GM19193 (cell line): ENCODE measurements around the gene PELI1.

Experiments
- POLR2A ChIP-seq: IDR thresholded peaks from 4 replicates; pipeline ENCODE4 v1.6.1; 2011; ENCODE audit not compliant: insufficient read depth, insufficient read length; ENCODE audit errors: extremely low read depth

The PELI1 gene

DNA sequence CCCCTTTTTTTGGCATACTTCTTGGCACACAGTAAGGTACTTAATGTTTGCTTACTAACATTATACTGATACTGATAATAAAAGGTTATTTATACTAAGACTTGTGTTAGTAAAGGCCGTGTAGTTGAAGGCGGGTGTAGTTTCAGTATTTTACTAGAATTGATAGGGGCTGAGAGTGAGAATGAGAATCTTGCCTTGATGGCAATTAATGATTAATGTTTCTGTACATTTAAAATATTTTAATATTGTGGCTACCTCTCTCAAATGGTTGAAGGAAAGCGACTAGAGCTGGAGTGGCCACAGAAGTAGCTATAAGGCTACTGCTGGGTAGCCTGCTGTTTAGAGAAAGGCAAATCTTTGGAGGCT, 29.3 kb downstream of the PELI1 start:
- no peak for TF ChIP-seq POLR2A

DNA sequence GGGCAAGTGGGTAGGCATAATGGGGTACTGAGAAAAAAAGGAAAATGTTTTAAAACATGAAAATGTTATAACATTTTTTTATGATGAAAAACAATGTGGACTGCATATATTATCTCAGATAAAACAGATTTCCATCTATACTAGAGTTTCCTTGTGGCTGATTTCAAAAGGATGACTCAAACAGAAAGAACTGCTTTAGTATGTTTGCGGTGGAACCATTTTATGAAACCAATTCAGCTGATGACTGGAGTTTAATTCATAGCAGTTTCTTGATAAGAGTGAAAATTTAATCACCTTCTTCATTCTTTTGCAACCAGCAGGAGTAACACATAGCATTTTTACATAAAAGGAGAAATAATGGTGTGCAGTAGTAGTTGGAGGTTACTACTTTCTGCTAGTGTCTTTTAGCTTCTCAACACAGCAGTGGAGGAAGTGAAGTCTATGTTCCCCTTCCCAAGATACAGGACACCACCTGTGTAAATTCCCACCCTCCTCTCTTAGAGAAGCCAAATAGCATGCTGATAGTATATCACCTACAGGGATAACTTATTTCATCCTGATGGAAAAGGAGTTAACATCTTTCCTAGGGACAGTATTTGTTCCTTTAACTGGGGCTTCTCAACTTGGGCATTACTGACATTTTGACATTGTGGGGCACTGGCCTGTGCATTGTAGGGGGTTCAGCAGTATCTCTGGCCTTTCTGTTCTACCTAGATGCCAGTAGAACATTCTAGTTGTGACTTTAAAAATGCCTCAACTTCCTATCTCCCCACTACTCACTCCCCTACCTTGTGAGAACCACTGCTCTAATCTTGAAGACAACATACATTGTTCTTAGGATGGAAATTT, 29.9 kb downstream of the PELI1 start:
- TF ChIP-seq POLR2A, result no peak

GRCh38 chr2:64112016-64112415, 32.2 kb downstream of the PELI1 start:
- no peak for TF ChIP-seq POLR2A

GRCh38 chr2:64111426-64111825, 32.8 kb downstream of the PELI1 start:
- TF ChIP-seq POLR2A, result no peak

- no peak for TF ChIP-seq POLR2A
These were observed 35.5 kb downstream of the PELI1 start for GRCh38 chr2:64108666-64109241.

DNA sequence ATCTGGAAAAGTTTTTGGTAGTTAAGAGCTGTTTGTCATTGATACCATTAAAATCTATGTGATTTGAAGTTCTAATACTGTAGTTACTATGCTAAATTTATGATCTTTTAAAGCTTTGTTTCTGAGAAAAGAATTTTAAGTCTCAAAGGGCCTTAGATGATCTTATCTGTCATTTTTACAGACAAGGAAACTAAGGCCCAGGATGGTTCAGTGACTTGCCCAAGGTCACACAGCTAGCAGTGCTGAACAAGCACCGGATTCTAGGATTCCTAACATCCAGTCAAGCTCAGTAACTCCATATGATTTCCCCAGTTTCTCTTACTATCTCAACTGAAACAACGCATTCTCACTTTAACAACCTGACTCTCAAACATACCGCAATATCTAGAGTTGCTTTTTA, 37.7 kb downstream of the PELI1 start:
- TF ChIP-seq POLR2A, result no peak

DNA sequence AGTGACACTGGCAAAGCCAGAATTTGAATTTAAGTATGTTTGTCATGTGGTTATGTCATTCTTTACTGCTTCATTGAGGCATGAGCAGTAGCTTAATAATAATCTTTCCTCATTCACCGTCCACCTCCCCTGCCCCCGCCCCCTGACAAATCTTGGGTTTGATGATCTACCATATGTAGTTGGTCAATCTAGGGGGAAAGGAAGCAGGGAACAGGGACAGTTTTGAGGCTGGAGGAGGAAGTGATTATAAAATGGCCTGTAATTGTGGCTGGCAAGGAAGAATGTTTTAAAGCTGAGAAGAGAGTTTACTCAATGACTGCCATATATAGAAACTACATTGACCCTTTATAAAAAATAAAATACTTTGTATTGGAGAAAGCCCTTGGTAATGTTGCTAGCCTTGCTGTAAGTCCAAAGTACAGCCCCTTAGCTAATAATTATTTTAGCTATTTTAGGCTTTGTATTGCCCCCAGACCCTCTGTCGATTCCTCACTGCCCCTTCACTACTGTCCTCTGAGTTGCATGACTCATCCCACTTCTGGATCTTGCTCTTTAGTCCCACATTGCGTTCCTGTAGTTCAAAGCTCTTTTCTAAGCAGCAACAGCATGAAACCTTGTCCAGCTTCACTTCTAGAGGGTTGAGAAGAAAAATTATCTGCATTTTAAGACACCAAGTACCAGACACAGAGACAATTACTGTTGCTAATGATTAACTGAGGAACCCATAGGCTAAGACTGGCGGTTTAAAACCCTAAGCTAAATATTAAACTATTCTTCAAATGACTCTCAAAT, 38.4 kb downstream of the PELI1 start:
- no peak for TF ChIP-seq POLR2A

DNA sequence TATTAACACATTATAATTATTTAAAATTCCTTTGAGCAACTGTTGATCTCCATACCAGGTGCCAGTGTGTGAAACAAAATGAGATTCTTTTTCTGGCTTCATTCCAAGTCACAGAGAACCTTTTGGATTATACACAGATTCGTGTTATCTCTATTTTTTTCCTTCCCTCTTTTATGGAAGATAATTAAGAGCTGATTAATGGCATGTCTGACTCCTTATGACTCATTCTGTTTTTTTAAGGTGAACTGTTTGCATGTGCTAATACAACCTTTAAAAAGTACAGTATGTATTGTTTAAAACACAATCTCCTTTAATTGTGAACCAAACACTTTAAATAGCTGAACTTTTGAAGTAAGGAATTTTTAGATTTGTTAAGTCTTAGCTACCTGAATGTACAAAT, 39.3 kb downstream of the PELI1 start:
- no peak for TF ChIP-seq POLR2A

DNA sequence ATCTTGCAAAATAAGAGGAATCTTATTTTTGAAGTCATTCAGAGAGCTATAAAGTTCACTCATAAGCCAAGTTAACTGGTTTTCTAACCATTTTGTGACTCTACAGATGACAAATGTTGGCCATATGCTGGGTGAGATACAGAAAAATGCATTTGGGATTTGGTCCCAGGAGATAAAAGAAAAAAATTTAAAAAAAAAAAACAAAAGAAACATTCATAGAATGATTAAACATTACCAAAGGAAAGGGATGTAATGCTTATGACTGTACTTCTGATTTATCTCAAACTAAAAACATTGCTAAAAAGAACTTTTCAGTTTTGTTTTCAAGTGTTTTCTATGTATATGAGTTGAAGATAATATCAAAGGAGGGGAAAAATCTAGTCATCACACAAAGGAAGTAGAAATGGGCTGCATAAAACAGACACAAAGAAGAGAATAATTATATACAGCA, 43.1 kb downstream of the PELI1 start:
- no peak for TF ChIP-seq POLR2A

DNA sequence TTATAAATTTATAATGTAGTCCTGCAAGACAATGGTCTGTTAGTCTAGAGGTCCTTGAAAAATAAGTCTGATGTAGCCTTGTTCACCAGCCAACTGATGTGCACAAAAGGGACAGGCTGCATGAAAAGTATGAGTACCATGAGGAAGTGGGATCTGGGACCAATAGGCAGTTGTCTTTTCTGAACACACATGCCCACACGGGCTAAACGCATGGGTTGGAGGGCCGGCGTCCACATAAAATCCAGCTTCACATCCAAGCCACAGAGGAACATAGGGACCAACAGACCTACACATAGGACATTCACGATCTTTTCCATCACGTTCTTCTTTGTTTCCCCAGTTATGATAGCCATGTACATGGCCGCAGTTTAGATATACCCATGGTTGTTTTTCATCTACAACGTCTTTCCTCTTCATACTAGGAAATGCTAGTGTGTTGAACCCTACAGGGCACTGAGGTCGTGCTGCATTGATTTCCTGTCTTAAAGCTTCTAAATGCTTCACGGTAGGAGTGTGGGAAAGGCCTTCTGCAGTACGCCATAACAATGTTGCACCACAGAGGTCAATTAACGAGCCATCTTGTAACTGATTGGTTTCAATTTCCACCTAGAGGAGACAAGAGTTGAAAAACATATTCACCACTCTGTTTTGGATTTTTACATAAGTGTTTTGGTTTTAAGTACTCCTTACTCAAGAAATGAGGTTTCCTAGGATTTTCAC, 49.4 kb downstream of the PELI1 start:
- TF ChIP-seq POLR2A, result no peak

- no peak for TF ChIP-seq POLR2A
These were observed 50.9 kb downstream of the PELI1 start for GRCh38 chr2:64093341-64093740.

DNA sequence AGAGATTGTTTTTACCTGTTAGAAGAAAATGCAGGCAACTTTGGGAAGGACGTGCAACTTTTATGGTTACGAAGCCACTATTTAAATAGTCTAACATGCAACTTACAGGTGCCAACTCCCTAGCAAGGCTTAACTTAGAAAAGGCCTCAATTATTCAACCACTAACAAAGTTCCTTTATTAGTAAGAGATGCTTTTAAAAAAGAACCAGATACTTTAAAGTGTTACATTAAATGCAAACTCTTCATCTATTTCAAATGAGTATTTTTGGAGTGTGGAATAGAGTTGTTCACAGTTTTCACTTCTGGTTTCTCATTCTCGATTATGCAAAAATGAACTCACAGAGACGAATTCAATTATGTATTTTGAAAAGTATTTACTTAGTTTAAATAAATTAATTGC, 51.7 kb downstream of the PELI1 start:
- no peak for TF ChIP-seq POLR2A

DNA sequence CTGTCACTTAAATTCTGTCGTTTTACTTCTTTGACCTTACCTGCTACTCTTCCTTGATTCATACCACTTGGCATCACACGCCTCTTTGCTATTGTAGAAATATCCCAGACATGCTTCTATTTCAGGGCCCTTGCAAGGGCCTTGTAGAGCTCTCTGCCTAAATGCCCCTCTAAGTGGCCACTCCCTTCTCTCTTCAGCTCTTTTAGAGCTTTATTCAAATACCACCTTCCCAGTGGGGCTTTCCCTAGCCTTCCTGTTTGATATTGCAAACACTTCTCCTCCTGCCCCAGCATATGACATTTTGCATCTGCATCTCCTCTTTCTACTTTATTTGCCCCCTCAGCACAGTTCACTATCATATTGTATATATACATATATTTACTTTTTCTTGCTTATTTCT, 54.0 kb downstream of the PELI1 start:
- TF ChIP-seq POLR2A, result no peak

- TF ChIP-seq POLR2A, result no peak
These were observed 57.7 kb downstream of the PELI1 start for GRCh38 chr2:64086347-64087082.
